Measurements from ENCODE around the gene PDHA2. TPM values are rescaled to one million over a fixed set of nuclear protein-coding genes. Genes with fewer than 3 reads are reported as not detected.

The PDHA2 gene
- total RNA-seq, 1 experiment from 2014 or later, result not detected

DNA sequence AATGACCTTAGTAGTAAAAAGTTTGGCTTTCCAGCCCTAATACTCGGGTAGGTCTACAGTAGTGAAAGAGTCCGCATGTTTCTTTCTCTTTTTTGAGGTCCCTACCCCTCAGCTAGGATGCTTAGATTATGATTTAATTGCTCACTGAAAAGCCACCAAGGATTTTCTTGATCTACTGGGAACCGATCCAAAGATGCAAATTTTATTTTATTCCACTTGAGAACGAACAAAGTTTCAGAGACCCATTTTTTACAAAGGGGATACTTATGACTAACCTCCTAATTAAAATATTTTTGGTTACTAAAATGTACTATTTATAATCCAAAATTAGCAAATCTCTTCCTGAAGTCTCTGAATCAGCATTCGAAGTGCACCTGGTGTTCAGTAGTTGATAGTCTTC is 14.3 kb upstream of the PDHA2 start:
- H3K27me3 Mint-ChIP-seq (ENCODE audit: insufficient read depth, unreplicated experiment), result no peaks in the 10 kb centered on the region
- no TSS peak for BruUV-seq (replicated peaks)
- H3K36me3 Mint-ChIP-seq (ENCODE audit: insufficient read depth, unreplicated experiment), result peaks cover 4% of the 10 kb centered on the region
- ChIA-PET POLR2A (no interaction called here), CTCF (no interaction called here)
- H3K4me1 Mint-ChIP-seq (ENCODE audit: insufficient read depth, unreplicated experiment), result peaks cover 7% of the 10 kb centered on the region
- no peak overlapping the region for H3K27ac Mint-ChIP-seq (ENCODE audit: low read depth, unreplicated experiment)
- TF ChIP-seq, protein P1, sequence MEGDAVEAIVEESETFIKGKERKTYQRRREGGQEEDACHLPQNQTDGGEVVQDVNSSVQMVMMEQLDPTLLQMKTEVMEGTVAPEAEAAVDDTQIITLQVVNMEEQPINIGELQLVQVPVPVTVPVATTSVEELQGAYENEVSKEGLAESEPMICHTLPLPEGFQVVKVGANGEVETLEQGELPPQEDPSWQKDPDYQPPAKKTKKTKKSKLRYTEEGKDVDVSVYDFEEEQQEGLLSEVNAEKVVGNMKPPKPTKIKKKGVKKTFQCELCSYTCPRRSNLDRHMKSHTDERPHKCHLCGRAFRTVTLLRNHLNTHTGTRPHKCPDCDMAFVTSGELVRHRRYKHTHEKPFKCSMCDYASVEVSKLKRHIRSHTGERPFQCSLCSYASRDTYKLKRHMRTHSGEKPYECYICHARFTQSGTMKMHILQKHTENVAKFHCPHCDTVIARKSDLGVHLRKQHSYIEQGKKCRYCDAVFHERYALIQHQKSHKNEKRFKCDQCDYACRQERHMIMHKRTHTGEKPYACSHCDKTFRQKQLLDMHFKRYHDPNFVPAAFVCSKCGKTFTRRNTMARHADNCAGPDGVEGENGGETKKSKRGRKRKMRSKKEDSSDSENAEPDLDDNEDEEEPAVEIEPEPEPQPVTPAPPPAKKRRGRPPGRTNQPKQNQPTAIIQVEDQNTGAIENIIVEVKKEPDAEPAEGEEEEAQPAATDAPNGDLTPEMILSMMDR (IDR thresholded peaks at IDR 0.05; ENCODE audit: unreplicated experiment), result no peak
- intact Hi-C loops (cut with micrococcal nuclease), result no loop called here
- no peak overlapping the region for H3K4me3 Mint-ChIP-seq (ENCODE audit: unreplicated experiment)
- H3K9me3 Mint-ChIP-seq (ENCODE audit: unreplicated experiment), result no peaks in the 10 kb centered on the region
- DNase-seq (ENCODE audit: unreplicated experiment), result no peak

- H3K9me3 Mint-ChIP-seq (ENCODE audit: unreplicated experiment), result no peaks in the 10 kb centered on the region
- no peaks in the 10 kb centered on the region for H3K27me3 Mint-ChIP-seq (ENCODE audit: insufficient read depth, unreplicated experiment)
- BruUV-seq (replicated peaks), result no TSS peak
- ChIA-PET POLR2A (no interaction called here), CTCF (interaction anchor here (0.6 to 2.2 kb wide), 3 partner anchors 9 to 47 kb away, joined by 3 to 5 read pairs (median 3); no protein-coding TSS in a partner anchor)
- no peaks in the 10 kb centered on the region for H3K36me3 Mint-ChIP-seq (ENCODE audit: insufficient read depth, unreplicated experiment)
- intact Hi-C loops (cut with micrococcal nuclease), result no loop called here
- H3K4me3 Mint-ChIP-seq (ENCODE audit: unreplicated experiment), result no peak overlapping the region
- H3K4me1 Mint-ChIP-seq (ENCODE audit: insufficient read depth, unreplicated experiment), result no peaks in the 10 kb centered on the region
- TF ChIP-seq, protein P1 (IDR thresholded peaks at IDR 0.05; ENCODE audit: unreplicated experiment), result no peak
- no peak overlapping the region for H3K27ac Mint-ChIP-seq (ENCODE audit: low read depth, unreplicated experiment)
- DNase-seq (ENCODE audit: unreplicated experiment), result no peak
Observed at GRCh38 chr4:95830651-95831050, 9.2 kb upstream of the PDHA2 start.

GRCh38 chr4:95831166-95831565 is 8.7 kb upstream of the PDHA2 start:
- ChIA-PET POLR2A (no interaction called here), CTCF (interaction anchor here (0.6 to 2.2 kb wide), 2 partner anchors 27 to 71 kb away, joined by 3 to 5 read pairs; no protein-coding TSS in a partner anchor)
- Mint-ChIP-seq H3K4me1 (ENCODE audit: insufficient read depth, unreplicated experiment) (no peaks in the 10 kb centered on the region), H3K36me3 (ENCODE audit: insufficient read depth, unreplicated experiment) (no peaks in the 10 kb centered on the region), H3K9me3 (ENCODE audit: unreplicated experiment) (no peaks in the 10 kb centered on the region), H3K27ac (ENCODE audit: low read depth, unreplicated experiment) (no peak overlapping the region), H3K4me3 (ENCODE audit: unreplicated experiment) (no peak overlapping the region), H3K27me3 (ENCODE audit: insufficient read depth, unreplicated experiment) (no peaks in the 10 kb centered on the region)
- BruUV-seq (replicated peaks), result no TSS peak
- TF ChIP-seq, protein P1 (IDR thresholded peaks at IDR 0.05; ENCODE audit: unreplicated experiment), result no peak
- DNase-seq (ENCODE audit: unreplicated experiment), result no peak
- intact Hi-C loops (cut with micrococcal nuclease), result no loop called here

GRCh38 chr4:95833711-95834194 is 6.1 kb upstream of the PDHA2 start:
- no peak overlapping the region for H3K27ac Mint-ChIP-seq (ENCODE audit: low read depth, unreplicated experiment)
- no peaks in the 10 kb centered on the region for H3K9me3 Mint-ChIP-seq (ENCODE audit: unreplicated experiment)
- intact Hi-C loops (cut with micrococcal nuclease), result no loop called here
- no peaks in the 10 kb centered on the region for H3K36me3 Mint-ChIP-seq (ENCODE audit: insufficient read depth, unreplicated experiment)
- DNase-seq (ENCODE audit: unreplicated experiment), result no peak
- ChIA-PET CTCF (interaction anchor here (0.7 kb wide), 1 partner anchor 823 kb away, joined by 4 read pairs; no protein-coding TSS in a partner anchor), POLR2A (no interaction called here)
- H3K27me3 Mint-ChIP-seq (ENCODE audit: insufficient read depth, unreplicated experiment), result no peaks in the 10 kb centered on the region
- no peaks in the 10 kb centered on the region for H3K4me1 Mint-ChIP-seq (ENCODE audit: insufficient read depth, unreplicated experiment)
- TF ChIP-seq, protein P1 (IDR thresholded peaks at IDR 0.05; ENCODE audit: unreplicated experiment), result no peak
- no peak overlapping the region for H3K4me3 Mint-ChIP-seq (ENCODE audit: unreplicated experiment)
- no TSS peak for BruUV-seq (replicated peaks)
